ENCODE results near the gene PTPN20.

Gene PTPN20

GRCh38 chr10:47031901-47032465, 120.8 kb downstream of the PTPN20 start:
- TF ChIP-seq NFIC (IDR thresholded peaks at IDR 0.05) (no peak), EGR1 (IDR thresholded peaks at IDR 0.05) (no peak), TAF1 (IDR thresholded peaks at IDR 0.05; ENCODE audit: low read depth) (no peak), REST (IDR thresholded peaks at IDR 0.05; ENCODE audit: low read depth) (no peak), TCF12 (IDR thresholded peaks at IDR 0.05; ENCODE audit: low read depth) (no peak), MAX (IDR thresholded peaks at IDR 0.05) (no peak), EP300 (IDR thresholded peaks at IDR 0.05; ENCODE audit: borderline replicate concordance) (no peak), FOXM1 (IDR thresholded peaks at IDR 0.05; ENCODE audit: borderline replicate concordance, low read depth) (no peak), CEBPB (IDR thresholded peaks at IDR 0.05) (no peak), ZBTB7A (IDR thresholded peaks at IDR 0.05; ENCODE audit: low read depth) (no peak), CREB1 (IDR thresholded peaks at IDR 0.05; ENCODE audit: low read depth) (no peak), YY1 (IDR thresholded peaks at IDR 0.05; ENCODE audit: low read depth) (no peak), TEAD4 (IDR thresholded peaks at IDR 0.05) (no peak)

GRCh38 chr10:47033081-47033480, 121.9 kb downstream of the PTPN20 start:
- TF ChIP-seq ZBTB7A (IDR thresholded peaks at IDR 0.05; ENCODE audit: low read depth) (no peak), FOXM1 (IDR thresholded peaks at IDR 0.05; ENCODE audit: borderline replicate concordance, low read depth) (no peak), CREB1 (IDR thresholded peaks at IDR 0.05; ENCODE audit: low read depth) (no peak), REST (IDR thresholded peaks at IDR 0.05; ENCODE audit: low read depth) (no peak), NFIC (IDR thresholded peaks at IDR 0.05) (no peak), TAF1 (IDR thresholded peaks at IDR 0.05; ENCODE audit: low read depth) (no peak), YY1 (IDR thresholded peaks at IDR 0.05; ENCODE audit: low read depth) (no peak), MAX (IDR thresholded peaks at IDR 0.05) (no peak), TCF12 (IDR thresholded peaks at IDR 0.05; ENCODE audit: low read depth) (no peak), CEBPB (IDR thresholded peaks at IDR 0.05) (no peak), TEAD4 (IDR thresholded peaks at IDR 0.05) (no peak)

GRCh38 chr10:47033541-47034270, 122.5 kb downstream of the PTPN20 start:
- TF ChIP-seq CEBPB (IDR thresholded peaks at IDR 0.05) (no peak), EP300 (IDR thresholded peaks at IDR 0.05; ENCODE audit: borderline replicate concordance) (no peak), REST (IDR thresholded peaks at IDR 0.05; ENCODE audit: low read depth) (no peak)

- TF ChIP-seq TEAD4 (IDR thresholded peaks at IDR 0.05): no peak
- TF ChIP-seq CREB1 (IDR thresholded peaks at IDR 0.05; ENCODE audit: low read depth): no peak
- no peak for TF ChIP-seq TCF12 (IDR thresholded peaks at IDR 0.05; ENCODE audit: low read depth)
- no peak for TF ChIP-seq CEBPB (IDR thresholded peaks at IDR 0.05)
- no peak for TF ChIP-seq RAD21 (IDR thresholded peaks at IDR 0.05; ENCODE audit: low read depth)
- no peak for TF ChIP-seq YY1 (IDR thresholded peaks at IDR 0.05; ENCODE audit: low read depth)
Observed at GRCh38 chr10:47034441-47035051, 123.3 kb downstream of the PTPN20 start.

GRCh38 chr10:47035171-47035818, 124.1 kb downstream of the PTPN20 start:
- TF ChIP-seq REST (IDR thresholded peaks at IDR 0.05; ENCODE audit: low read depth) (no peak), TEAD4 (IDR thresholded peaks at IDR 0.05) (no peak), CEBPB (IDR thresholded peaks at IDR 0.05) (no peak)

All from Ishikawa (cell line).